Effector CD8-positive, alpha-beta T cell (primary cell): ENCODE results near the gene SLC30A7.

Experiments used
- DNase-seq: peaks from one replicate; lab custom pipeline; 2025; lab: John Stamatoyannopoulos, UW

The SLC30A7 gene

GRCh38 chr1:100979631-100980030 is 83.7 kb downstream of the SLC30A7 start:
- no peak for DNase-seq

DNA sequence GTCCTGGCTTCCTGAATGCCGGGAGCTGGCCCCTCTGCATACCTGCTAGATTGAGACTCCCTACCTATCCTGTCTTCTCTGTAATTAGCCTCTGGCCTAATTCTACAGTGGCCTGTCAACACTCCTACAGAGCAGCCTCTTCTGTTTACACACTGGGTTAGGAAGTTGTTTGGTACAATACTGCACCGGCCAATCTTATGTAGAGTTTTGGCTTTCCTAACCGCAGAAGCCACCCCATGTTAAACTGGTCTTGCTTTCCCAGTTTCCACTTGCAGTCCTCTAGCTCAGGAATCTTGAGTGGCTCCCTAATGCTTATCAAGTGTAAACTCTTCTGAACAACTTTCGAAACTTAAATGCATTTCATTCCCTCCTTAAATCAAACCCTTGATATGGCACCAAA is 86.9 kb downstream of the SLC30A7 start:
- DNase-seq: no peak

DNA sequence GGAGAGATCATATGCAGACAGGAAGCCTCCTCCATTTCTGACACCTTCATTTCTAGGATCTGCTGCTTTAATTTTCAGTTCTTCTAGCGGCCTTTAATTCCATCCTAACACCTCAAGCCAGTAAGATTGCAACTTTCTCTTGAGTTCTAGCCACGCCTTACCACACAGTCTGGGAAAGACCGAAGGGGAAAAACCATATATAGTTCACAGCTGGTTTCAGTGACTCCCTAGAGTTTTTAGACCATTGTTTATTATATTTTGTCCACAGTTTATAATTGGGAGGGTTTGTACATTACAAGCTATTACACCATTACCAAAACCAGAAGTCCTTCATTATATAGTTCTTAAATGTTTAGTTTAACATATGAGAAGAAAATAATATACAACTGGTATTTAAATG is 92.2 kb downstream of the SLC30A7 start:
- DNase-seq: no peak

- DNase-seq: no peak
These were observed 93.6 kb downstream of the SLC30A7 start for GRCh38 chr1:100989306-100990077.

GRCh38 chr1:100995198-100995988 is 99.5 kb downstream of the SLC30A7 start:
- DNase-seq: no peak

- no peak for DNase-seq
These were observed 102.5 kb downstream of the SLC30A7 start for GRCh38 chr1:100998426-100998825.

- no peak for DNase-seq
These were observed 104.4 kb downstream of the SLC30A7 start for GRCh38 chr1:101000131-101000873.

DNA sequence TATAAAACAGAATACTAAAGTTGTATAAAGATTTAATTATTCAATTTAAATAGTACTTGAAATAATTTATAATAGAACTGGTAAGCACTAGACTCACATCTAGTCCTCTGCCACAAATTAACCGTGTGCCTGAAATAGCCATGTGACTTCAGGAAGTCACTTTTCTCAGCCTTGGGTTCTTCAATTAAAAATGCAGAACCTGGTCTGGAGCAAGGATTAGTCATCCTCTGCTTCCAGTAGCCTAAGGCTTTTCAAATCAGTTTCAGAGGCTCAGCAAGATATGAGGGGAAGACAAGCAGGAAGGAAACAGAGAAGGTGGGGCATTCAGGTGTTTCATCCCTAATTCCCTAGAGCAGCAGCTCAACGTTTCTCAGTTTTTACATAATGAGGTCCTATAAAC is 106.7 kb downstream of the SLC30A7 start:
- no peak for DNase-seq

- DNase-seq: no peak
These were observed 107.2 kb downstream of the SLC30A7 start for GRCh38 chr1:101003012-101003650.

DNA sequence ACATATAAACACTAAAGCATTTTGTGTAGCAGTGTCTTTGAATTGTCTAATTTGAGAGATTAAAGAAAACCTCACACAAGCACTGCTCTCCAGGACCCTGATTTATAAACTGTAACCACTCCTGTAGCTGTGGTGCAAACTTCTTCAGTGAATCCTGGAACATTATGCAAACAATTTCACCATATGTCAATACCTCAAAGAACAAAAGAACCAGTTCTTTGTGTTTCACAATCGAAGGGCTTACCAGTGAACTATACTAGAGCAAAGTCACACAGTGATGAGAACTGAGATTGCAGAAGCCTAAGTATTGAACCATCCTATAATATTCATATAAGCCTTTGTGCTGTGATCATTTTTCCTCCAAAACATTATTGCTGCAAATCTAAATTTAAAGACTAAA is 108.2 kb downstream of the SLC30A7 start:
- DNase-seq: no peak

DNA sequence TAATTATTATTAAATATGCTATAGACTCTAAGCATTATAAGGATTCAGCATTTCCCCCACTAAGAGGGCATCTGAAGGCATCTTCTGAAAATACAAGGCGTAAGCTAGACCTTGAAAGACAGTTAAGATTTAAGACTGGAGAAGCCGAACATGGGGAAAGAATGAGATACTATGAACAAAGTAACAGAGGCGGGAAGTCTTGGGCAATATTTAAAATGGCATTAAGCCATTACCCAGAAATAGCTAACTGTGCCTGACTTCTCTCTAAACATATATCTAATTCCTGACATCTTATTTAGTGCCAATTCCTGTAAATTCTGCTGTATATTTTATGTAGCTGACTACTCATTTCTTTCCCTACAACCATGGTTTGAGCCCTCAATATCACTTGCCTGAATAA is 108.8 kb downstream of the SLC30A7 start:
- no peak for DNase-seq

GRCh38 chr1:101005183-101005582 is 109.3 kb downstream of the SLC30A7 start:
- no peak for DNase-seq

DNA sequence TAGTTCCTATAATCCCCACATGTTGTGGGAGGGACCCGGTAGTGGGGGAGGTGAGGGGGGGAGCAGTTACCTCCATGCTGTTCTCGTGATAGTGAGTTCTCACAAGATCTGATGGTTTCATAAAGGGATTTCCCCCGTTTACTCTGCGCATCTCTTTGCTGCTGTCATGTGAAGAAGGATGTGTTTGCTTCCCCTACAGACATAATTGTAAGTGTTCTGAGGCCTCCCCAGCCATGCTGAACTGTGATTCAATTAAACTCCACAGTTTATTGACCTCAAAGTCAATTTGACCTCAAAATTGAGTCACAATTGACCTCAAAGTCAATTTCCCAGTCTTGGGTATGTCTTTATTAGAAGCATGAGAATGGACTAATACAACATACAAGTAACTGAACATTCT is 110.0 kb downstream of the SLC30A7 start:
- no peak for DNase-seq

GRCh38 chr1:101006553-101006952 is 110.7 kb downstream of the SLC30A7 start:
- DNase-seq: no peak

- DNase-seq: no peak
These were observed 112.4 kb downstream of the SLC30A7 start for GRCh38 chr1:101008229-101008834.

GRCh38 chr1:101013776-101014175 is 117.9 kb downstream of the SLC30A7 start:
- no peak for DNase-seq

DNA sequence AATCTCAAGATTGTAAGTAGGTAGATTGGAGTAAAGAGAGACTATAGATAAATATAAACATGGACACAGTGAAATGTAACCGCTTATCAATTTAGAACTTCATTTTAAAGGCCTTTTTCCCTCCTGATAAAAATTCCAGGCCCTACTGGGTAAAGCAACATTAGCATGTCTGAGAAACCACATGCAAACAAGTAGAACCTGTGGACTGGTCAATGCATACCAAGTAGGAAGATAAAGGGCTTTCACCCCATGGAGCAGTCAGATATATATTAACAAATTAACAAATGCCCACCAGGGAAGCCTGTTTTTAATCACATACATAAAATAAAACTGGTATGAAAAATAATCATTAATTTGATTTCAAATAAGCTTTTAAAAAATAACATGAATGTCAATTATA is 121.6 kb downstream of the SLC30A7 start:
- no peak for DNase-seq

DNA sequence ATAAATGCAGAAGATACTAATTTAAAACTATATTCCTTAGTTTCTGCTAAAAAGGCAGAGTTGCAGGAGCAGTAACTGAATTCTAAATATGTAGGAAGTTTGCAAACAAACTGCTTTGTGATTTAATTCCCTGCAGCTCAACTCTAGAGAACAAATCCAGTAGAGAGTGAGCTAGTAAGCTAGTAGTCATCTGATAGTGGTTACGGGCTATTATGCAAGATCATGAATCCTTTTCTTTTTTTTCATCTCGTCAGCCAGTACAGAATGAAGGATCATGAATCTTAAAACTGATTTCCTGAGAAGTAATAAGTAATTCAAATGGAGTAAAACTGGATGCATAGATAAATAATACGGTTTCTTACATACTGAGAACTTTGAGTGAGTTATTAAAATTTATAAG is 126.4 kb downstream of the SLC30A7 start:
- DNase-seq: no peak

DNA sequence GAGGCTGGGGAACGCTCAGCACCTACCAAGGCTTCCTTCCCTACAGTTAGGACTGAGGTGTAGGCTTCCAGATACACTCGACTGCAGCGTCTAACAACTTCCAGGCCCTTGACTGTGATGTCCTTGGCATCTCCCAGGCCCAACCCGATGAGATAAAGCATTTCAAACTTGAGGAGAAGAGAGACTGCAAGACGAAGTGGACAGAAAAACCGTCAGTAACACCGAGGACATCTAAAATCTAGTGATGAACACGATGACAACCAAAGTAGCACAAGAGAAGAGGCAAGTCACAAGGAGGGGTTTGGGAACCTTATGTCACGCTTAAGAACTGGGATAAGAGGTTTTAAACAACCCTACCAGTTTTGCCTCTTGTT is 129.4 kb downstream of the SLC30A7 start:
- no peak for DNase-seq

- peak; percentile 77 for DNase-seq
These were observed 130.0 kb downstream of the SLC30A7 start, which contains the start of gene DPH5 for GRCh38 chr1:101025657-101026429. TSS of gene DPH5 (minus strand) at chr1:101025784. CDS start at chr1:101025443, 341 bp downstream.

- no peak for DNase-seq
These were observed 130.5 kb downstream of the SLC30A7 start for GRCh38 chr1:101026430-101026788.
